GM19455 (cell line): ENCODE results near the gene RGS7.
"Not testable (repeated sequence)": the region's sequence is repeated elsewhere in the genome, so short reads cannot be mapped to it uniquely, and the experiment has no call there.

Experiments
- ATAC-seq: cut with Tn5 transposase; IDR thresholded peaks from one replicate; pipeline ENCODE4 v1.9.1; 2021; ENCODE audit not compliant: unreplicated experiment

RGS7 gene

GRCh38 chr1:241088075-241088474, 268.9 kb downstream of the RGS7 start:
- not testable (repeated sequence) for ATAC-seq

- ATAC-seq = no peak
Measured at GRCh38 chr1:241086686-241087085, 270.3 kb downstream of the RGS7 start.

- no peak for ATAC-seq
Measured at GRCh38 chr1:241083285-241083684, 273.7 kb downstream of the RGS7 start.

- ATAC-seq = no peak
Measured at GRCh38 chr1:241081473-241081872, 275.5 kb downstream of the RGS7 start.

GRCh38 chr1:241079459-241079858, 277.5 kb downstream of the RGS7 start:
- no peak for ATAC-seq

GRCh38 chr1:241079047-241079446, 278.0 kb downstream of the RGS7 start:
- ATAC-seq = no peak

- no peak for ATAC-seq
Measured at GRCh38 chr1:241077386-241078147, 279.4 kb downstream of the RGS7 start.

GRCh38 chr1:241074507-241074906, 282.5 kb downstream of the RGS7 start:
- ATAC-seq = no peak

- ATAC-seq = no peak
Measured at GRCh38 chr1:241068359-241068758, 288.6 kb downstream of the RGS7 start.

GRCh38 chr1:241063276-241063675, 293.7 kb downstream of the RGS7 start:
- ATAC-seq = no peak

GRCh38 chr1:241061062-241061461, 295.9 kb downstream of the RGS7 start:
- ATAC-seq = no peak

- no peak for ATAC-seq
Measured at GRCh38 chr1:241048622-241049021, 308.4 kb downstream of the RGS7 start.

- ATAC-seq = no peak
Measured at GRCh38 chr1:241045659-241046058, 311.3 kb downstream of the RGS7 start.

GRCh38 chr1:241034203-241034936, 322.6 kb downstream of the RGS7 start:
- no peak for ATAC-seq

GRCh38 chr1:241024834-241025233, 332.2 kb downstream of the RGS7 start:
- ATAC-seq = no peak

- ATAC-seq = no peak
Measured at GRCh38 chr1:241022366-241022765, 334.6 kb downstream of the RGS7 start.

GRCh38 chr1:241020851-241021697, 335.9 kb downstream of the RGS7 start:
- no peak for ATAC-seq

- ATAC-seq = no peak
Measured at GRCh38 chr1:241012708-241013340, 344.2 kb downstream of the RGS7 start.

GRCh38 chr1:241007668-241008067, 349.3 kb downstream of the RGS7 start:
- no peak for ATAC-seq

- no peak for ATAC-seq
Measured at GRCh38 chr1:240999826-241000225, 357.2 kb downstream of the RGS7 start.

GRCh38 chr1:240998441-240999015, 358.5 kb downstream of the RGS7 start:
- no peak for ATAC-seq
